ENCODE results near the gene LOXL1. TPM values are rescaled to one million over a fixed set of nuclear protein-coding genes. Genes with fewer than 3 reads are reported as not detected.

LOXL1 gene
- total and polyA plus RNA-seq, 9 of the 15 experiments (the other 6 are each of a cell fraction or from before 2014, with no cell fraction given) = 0.14 TPM; not detected in 8

DNA sequence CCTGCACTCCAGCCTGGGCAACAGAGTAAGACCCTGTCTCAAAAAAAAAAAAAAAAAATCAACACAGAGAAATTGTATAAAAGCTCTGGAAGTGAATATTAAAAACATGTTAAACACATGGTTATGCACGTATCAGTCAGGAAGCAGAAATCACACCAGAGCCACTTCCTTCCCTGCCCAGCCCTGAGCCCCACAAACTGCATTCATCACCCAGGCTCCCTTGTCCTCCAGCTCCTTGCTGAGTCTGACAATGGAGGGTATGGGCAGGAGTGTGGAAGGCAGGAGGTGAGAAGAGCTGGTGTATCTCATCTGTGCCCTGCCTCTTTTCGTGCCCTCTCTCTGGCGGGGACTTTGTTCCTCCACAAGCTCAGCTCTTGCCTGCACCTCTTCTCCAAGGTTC, 12.1 kb upstream of the LOXL1 start:
- 0% methylated on average over 3 of the region's 3 CpGs for WGBS (ENCODE audit: insufficient coverage, low coverage, missing lambda C conversion rate)
- DNase-seq (ENCODE audit: extremely low read depth in 1 of 4, low spot score in 3 of 4) (no peak), FAIRE-seq (no peak), ATAC-seq (no peak)
- Histone ChIP-seq H3K9ac (ENCODE audit: insufficient read depth in 1 of 2, low read depth in 2 of 2, low read length in 2 of 2) (no peak overlapping the region; a peak in 1 of 4 replicates), H3K27ac (ENCODE audit: extremely low read depth, low read depth, low read length) (no peak overlapping the region), H3K36me3 (ENCODE audit: control insufficient read depth, insufficient read depth, low read length) (no peaks in the 10 kb centered on the region), H2AFZ (ENCODE audit: low read depth, low read length) (no peak overlapping the region), H3K4me2 (ENCODE audit: insufficient read depth, low read length) (no peak overlapping the region), H3K9me3 (replicated peaks; ENCODE audit: control insufficient read depth, insufficient read depth, low read depth, low read length) (no peaks in the 10 kb centered on the region), H4K20me1 (replicated peaks; ENCODE audit: control insufficient read depth, insufficient read depth, low read length) (no peaks in the 10 kb centered on the region), H3K27me3 (ENCODE audit: control insufficient read depth in 2 of 2, insufficient read depth in 2 of 2, low read length in 2 of 2) (peaks cover 0 to 20% of the 10 kb centered on the region in 2 experiments; a peak in 3 of 5 replicates), H3K9me1 (ENCODE audit: control insufficient read depth, insufficient read depth, low read length) (no peaks in the 10 kb centered on the region), H3K4me3 (no peak overlapping the region), H3K4me1 (replicated peaks in 1 of 2; ENCODE audit: control insufficient read depth in 2 of 2, insufficient read depth in 2 of 2, low read length in 2 of 2) (no peaks in the 10 kb centered on the region), H3K79me2 (ENCODE audit: control insufficient read depth, insufficient read depth, low read length) (no peaks in the 10 kb centered on the region)
- TF ChIP-seq, protein P1, sequence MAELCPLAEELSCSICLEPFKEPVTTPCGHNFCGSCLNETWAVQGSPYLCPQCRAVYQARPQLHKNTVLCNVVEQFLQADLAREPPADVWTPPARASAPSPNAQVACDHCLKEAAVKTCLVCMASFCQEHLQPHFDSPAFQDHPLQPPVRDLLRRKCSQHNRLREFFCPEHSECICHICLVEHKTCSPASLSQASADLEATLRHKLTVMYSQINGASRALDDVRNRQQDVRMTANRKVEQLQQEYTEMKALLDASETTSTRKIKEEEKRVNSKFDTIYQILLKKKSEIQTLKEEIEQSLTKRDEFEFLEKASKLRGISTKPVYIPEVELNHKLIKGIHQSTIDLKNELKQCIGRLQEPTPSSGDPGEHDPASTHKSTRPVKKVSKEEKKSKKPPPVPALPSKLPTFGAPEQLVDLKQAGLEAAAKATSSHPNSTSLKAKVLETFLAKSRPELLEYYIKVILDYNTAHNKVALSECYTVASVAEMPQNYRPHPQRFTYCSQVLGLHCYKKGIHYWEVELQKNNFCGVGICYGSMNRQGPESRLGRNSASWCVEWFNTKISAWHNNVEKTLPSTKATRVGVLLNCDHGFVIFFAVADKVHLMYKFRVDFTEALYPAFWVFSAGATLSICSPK (IDR thresholded peaks at IDR 0.05; ENCODE audit: borderline replicate concordance) = no peak
- TF ChIP-seq MCM7 (IDR thresholded peaks at IDR 0.05) = no peak
- TF ChIP-seq EHMT2 (IDR thresholded peaks at IDR 0.05) = no peak
- TF ChIP-seq TAF15 (IDR thresholded peaks at IDR 0.05; ENCODE audit: low read depth, low read length) = no peak
- TF ChIP-seq, protein P2, sequence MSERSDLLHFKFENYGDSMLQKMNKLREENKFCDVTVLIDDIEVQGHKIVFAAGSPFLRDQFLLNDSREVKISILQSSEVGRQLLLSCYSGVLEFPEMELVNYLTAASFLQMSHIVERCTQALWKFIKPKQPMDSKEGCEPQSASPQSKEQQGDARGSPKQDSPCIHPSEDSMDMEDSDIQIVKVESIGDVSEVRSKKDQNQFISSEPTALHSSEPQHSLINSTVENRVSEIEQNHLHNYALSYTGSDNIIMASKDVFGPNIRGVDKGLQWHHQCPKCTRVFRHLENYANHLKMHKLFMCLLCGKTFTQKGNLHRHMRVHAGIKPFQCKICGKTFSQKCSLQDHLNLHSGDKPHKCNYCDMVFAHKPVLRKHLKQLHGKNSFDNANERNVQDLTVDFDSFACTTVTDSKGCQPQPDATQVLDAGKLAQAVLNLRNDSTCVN (CRISPR knock-in tag; IDR thresholded peaks at IDR 0.05) = no peak
- TF ChIP-seq ZNF134 (CRISPR knock-in tag; conservative IDR thresholded peaks at IDR 0.05) = no peak
- no peak for TF ChIP-seq GABPB1 (CRISPR knock-in tag; IDR thresholded peaks at IDR 0.05)
- TF ChIP-seq TEAD1 (CRISPR knock-in tag; IDR thresholded peaks at IDR 0.05) = no peak
- TF ChIP-seq KDM1A (IDR thresholded peaks at IDR 0.05) = no peak
- TF ChIP-seq SMARCA4 (IDR thresholded peaks at IDR 0.05) = no peak
- TF ChIP-seq FOXJ2 (tag; IDR thresholded peaks at IDR 0.05) = no peak
- TF ChIP-seq FOXM1 (IDR thresholded peaks at IDR 0.05; ENCODE audit: low read depth) = no peak
- TF ChIP-seq FOXM1 (CRISPR knock-in tag; IDR thresholded peaks at IDR 0.05; ENCODE audit: low read depth) = no peak
- TF ChIP-seq, protein P3, sequence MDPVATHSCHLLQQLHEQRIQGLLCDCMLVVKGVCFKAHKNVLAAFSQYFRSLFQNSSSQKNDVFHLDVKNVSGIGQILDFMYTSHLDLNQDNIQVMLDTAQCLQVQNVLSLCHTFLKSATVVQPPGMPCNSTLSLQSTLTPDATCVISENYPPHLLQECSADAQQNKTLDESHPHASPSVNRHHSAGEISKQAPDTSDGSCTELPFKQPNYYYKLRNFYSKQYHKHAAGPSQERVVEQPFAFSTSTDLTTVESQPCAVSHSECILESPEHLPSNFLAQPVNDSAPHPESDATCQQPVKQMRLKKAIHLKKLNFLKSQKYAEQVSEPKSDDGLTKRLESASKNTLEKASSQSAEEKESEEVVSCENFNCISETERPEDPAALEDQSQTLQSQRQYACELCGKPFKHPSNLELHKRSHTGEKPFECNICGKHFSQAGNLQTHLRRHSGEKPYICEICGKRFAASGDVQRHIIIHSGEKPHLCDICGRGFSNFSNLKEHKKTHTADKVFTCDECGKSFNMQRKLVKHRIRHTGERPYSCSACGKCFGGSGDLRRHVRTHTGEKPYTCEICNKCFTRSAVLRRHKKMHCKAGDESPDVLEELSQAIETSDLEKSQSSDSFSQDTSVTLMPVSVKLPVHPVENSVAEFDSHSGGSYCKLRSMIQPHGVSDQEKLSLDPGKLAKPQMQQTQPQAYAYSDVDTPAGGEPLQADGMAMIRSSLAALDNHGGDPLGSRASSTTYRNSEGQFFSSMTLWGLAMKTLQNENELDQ (CRISPR knock-in tag; IDR thresholded peaks at IDR 0.05; ENCODE audit: borderline replicate concordance) = no peak
- TF ChIP-seq, protein P4, sequence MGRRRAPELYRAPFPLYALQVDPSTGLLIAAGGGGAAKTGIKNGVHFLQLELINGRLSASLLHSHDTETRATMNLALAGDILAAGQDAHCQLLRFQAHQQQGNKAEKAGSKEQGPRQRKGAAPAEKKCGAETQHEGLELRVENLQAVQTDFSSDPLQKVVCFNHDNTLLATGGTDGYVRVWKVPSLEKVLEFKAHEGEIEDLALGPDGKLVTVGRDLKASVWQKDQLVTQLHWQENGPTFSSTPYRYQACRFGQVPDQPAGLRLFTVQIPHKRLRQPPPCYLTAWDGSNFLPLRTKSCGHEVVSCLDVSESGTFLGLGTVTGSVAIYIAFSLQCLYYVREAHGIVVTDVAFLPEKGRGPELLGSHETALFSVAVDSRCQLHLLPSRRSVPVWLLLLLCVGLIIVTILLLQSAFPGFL (CRISPR knock-in tag; IDR thresholded peaks at IDR 0.05) = no peak
- TF ChIP-seq SUPT5H (IDR thresholded peaks at IDR 0.05) = no peak
- in situ Hi-C loops (cut with MboI) = no loop called here
- no TSS peak for BruUV-seq (replicated peaks)
- intact Hi-C loops (cut with micrococcal nuclease) = no loop called here
- POLR2A ChIA-PET = interaction anchor here (0.6 kb wide), 1 partner anchor 29 kb away, joined by 3 read pairs; no protein-coding TSS in a partner anchor
- CTCF ChIA-PET (ENCODE audit: low intra/inter-chr PET ratio) = no interaction called here

Measured in K562 (cell line).